Stimulated activated CD4-positive, alpha-beta T cell treated with anti-CD3 and anti-CD28 coated beads, Interleukin-2, amount 100 ng/mL, for 48 hours (primary cell): ENCODE results near the gene UBE3B.

ENCODE experiments used
- DNase-seq, 2 donors: peaks; one replicate each; pipeline ENCODE4 v3.0.0-alpha.2; 2020

UBE3B gene

DNA sequence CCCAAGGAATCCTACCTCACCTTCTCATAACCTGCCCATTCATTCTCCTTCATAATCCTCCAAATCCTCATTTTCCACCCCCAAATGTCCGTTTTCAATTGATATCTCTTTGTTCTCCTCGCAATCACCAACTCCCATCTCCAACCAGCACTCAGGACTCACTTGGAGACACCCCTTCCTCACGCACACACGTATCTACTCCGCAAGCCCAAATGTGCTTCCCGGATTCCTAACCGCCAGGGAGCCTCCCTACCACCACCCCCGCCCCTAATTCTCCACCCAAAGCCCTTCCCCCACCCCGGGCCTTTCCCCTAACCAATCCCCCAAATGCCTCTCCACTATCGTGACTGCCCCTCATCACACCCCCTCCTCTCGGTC lies 638 bp upstream of the UBE3B start:
- no peak for DNase-seq

- peak in 1 of 2 donors; percentile 1 for DNase-seq
Observed at GRCh38 chr12:109477963-109478315, 505 bp downstream of the UBE3B start.

- DNase-seq, result no peak
Observed at GRCh38 chr12:109479761-109480160, 2.3 kb downstream of the UBE3B start.

- no peak for DNase-seq
Observed at GRCh38 chr12:109480356-109480755, 2.9 kb downstream of the UBE3B start.

DNA sequence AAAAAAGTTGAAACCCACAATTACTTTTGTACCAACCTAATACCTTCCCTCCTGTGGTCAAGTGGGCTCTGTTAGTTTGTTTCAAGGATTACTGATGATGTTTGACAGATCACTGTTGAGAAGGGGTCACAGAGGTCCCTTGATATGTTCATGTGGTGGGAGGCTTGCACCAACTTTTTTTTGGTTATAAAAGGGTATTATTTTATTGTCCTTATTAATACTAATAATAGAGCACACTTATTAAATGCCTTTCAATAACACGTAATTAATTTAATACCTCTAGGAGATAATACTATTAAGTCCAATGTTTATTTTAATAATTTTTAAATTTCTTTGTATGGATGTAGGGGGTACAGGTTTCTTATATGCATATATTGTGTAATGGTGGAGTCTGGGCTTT lies 4.4 kb downstream of the UBE3B start:
- no peak for DNase-seq

DNA sequence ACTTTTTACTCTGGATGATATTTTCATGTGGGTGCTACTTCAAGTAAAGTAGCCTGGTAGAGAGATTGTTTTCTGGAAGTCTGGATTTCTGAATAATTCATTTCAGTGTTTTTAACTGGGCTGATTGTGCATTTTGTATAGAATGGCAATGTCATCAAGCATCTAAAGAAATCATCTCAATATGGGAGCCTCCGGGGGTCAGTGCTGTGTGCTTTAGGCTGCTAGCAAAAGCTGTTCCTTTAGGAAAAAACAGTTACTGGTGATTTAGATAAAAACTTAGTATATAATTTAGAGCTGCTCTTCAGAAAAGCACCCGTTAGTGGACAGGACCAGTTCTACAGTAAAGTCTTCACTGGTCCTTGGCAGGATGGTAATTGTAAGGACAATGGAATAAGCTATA lies 5.1 kb downstream of the UBE3B start:
- no peak for DNase-seq

DNA sequence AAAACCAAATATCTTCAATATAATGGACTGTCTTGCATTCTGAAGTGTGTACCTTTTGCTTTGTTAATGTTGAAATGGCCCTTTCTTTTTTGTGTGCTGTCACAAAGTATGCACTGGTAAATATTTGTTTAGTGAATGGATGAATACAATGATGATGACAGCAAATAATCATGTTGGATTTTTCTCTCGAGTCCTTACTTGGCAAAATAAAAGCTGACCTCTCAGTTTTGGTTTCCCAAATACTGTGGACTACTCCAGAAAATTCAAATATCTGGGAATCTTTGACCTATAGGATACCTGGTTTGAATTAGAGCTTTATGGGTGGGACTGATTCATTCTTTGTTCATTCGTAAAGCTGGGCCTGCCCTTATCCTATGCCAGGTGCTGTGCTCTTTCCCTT lies 5.5 kb downstream of the UBE3B start:
- DNase-seq, result no peak

GRCh38 chr12:109483346-109483745 lies 5.9 kb downstream of the UBE3B start:
- no peak for DNase-seq

DNA sequence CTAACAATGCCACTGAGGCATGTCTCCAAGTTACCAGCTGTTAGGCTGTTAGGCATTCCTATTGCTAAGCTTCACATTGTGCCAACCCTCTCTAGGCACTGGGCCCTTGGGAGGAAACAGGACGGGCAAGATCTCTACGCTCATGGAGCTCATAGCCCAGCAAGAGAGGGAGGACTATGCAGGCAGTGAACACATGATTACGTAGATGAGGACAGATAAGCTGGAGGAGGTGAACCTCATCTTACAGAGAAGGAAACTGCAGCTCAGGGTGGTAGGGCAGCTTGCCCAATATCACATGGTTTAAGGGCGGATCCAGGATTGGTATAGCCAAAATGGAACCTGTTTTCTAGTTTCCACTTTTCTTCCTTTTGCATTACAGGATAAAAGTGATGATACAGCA lies 7.8 kb downstream of the UBE3B start:
- DNase-seq, result no peak

GRCh38 chr12:109487181-109488050 lies 10.0 kb downstream of the UBE3B start:
- DNase-seq, result no peak

- no peak for DNase-seq
Observed at GRCh38 chr12:109488051-109488665, 10.7 kb downstream of the UBE3B start.

DNA sequence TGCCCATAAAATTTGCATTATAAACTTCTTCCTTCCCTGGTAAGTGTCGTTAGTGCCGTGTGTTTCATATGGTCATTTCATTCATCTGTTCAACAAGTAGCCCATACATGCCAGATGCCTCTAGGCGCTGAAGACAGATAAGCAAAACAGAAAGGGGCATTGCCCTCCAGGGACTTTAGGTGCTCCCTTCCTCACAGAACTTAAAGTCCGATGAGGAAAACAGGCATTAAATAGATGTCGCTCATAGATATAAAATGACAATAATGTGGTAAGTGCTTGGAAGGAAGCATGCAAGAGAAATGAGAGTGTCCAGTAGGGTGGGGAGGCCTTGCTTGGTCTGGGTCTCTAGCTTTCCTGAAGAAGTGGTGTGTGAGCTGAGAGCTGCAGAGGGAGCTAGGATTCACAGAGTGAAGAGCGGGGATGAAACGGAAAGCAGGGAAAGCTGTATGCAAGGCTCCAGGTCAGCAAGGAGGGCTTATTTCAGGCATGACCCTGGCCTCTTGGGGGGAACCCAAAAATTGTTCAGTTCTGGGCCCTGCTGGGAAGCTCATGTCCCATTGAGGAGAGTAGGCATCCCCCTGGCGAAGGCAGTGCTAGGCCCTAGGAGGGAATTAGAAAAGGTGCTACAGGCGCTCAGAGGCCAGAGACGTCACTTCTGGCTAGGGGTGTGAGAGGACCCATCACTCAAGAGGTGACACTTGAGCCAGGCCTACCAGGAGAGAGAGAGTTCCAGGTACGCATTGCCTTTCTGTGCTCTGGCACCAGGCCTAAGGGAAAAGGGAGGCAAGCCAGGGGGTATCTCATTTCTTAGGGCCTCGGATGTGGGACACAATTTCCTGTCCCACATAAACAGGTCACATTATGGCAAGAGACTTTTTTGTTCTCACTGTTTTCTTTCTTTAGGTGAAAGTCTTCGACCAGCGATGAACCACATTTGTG lies 11.9 kb downstream of the UBE3B start:
- no peak for DNase-seq

DNA sequence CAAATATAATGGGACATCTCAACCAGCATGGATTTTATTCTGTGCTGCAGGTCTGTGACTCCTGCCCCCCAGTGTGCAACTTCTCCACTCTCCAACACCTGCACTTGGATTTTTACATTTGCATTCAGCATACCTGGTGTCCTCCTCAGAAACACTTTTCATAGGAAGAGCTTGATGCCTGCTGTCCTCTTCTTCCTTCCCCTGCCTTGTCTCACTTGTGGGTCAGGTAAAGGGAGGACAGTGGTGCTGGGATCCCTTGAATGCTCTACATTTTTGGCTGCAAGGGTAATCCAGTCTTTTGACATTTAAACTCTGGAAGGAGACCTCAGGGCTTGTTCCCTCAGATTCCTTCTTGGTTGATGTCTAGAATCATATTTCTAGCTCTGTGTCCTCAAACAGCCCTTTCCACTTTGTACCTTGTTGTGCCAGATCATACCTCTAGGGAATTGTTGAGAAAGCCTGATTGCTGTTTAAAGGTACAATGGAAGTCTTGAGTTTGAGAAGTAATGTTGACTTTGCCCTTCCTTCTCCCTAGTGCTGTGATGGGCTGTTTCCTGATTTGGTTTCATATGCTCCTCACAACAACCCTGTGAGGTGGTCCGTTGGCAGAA lies 12.6 kb downstream of the UBE3B start:
- DNase-seq, result no peak

- DNase-seq, result no peak
Observed at GRCh38 chr12:109491671-109492070, 14.2 kb downstream of the UBE3B start.

- no peak for DNase-seq
Observed at GRCh38 chr12:109492371-109492770, 14.9 kb downstream of the UBE3B start.

GRCh38 chr12:109493090-109493489 lies 15.7 kb downstream of the UBE3B start:
- no peak for DNase-seq

- DNase-seq, result no peak
Observed at GRCh38 chr12:109493938-109494337, 16.5 kb downstream of the UBE3B start.

DNA sequence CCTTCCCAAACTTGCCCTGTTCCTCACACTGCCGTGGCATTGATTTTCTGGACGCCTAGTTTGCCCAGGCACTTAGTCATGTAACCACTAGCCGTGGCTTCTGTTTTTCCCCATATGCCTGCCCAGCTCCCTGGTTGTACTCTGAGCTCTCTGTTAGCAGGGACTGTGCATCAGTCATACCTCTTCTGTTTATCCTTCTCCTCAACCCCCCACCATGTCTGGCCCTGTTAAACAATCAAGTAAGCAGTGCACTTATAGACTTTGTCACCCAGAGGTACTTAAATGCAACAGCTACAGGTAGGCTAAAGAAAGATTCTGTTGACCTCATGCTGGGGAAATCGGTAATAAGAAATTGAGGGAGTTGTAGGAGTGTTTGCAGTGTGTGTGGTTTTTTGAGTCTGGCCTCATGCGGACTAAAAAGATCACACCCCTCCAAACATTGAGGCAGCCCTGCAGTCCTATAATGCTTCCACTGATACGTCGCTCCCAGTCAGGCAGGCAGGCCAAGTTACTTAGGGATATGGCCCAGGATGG lies 17.0 kb downstream of the UBE3B start:
- no peak for DNase-seq

DNA sequence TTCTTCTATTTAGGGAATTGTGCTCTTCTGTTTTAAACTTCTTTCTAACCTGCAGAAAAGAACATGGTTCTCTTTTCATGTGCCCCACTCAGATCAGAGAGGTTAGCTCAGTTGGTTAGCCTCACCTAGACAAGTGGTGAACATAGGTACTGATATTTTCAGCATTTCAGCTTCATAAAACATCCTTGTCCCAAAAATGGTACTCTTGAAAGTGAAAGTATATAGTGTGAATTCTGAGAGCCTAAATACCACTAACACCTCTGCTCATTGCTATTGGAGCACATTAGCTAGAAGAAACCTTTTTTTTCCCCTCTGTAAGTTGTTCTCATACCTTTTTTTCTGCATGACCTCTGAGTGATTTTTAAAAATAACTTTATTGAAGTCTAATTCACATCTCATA lies 17.6 kb downstream of the UBE3B start:
- DNase-seq, result no peak

DNA sequence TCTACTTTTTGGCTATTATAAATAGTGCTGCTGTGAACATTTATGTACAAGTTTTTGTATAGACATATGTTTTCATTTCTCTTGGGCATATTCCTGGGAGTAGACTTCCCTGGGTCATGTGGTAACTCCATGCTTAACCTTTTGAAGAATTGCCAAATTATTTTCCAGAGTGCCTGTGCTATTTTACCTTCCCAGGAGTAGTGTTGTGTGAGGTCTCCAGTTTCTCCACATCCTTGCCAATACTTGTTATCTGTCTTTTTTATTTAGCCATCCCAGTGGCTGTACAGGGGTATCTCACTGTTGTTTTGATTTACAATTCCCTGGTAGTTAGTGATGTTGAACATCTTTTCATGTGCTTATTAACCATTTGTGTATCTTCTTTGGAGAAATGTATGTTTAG lies 18.9 kb downstream of the UBE3B start:
- no peak for DNase-seq

DNA sequence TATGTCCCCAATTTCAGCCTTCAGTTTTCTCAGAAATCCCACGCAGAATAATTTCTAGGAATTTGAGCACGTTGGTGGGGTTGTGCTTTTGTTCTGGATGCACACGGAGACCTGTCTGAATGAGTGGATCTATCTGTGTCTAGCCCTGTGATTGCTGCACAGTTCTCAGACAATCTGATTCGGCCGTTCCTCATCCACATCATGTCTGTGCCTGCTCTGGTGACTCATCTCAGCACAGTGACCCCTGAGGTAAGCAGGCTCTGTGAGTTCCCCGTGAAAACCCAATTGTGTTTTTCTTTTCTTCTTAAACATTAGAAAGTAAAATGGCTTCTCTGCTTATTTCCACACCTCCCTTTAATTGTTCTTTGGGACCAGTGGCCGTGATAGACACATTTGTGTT lies 20.2 kb downstream of the UBE3B start:
- DNase-seq, result no peak

GRCh38 chr12:109500406-109501185 lies 23.2 kb downstream of the UBE3B start:
- DNase-seq, result no peak
